HG03460 (cell line): ENCODE results near the gene MZB1.
"Not testable (repeated sequence)": the region's sequence is repeated elsewhere in the genome, so short reads cannot be mapped to it uniquely, and the experiment has no call there.

Experiments used
- ATAC-seq: cut with Tn5 transposase; IDR thresholded peaks from one replicate; pipeline ENCODE4 v1.9.1; 2021; ENCODE audit not compliant: unreplicated experiment

Gene MZB1

GRCh38 chr5:139392678-139393496, 3.2 kb upstream of the MZB1 start:
- ATAC-seq, result peak; percentile 39

GRCh38 chr5:139392324-139392677, 2.6 kb upstream of the MZB1 start:
- ATAC-seq, result peak; percentile 3

- no peak for ATAC-seq
These were observed 2.0 kb upstream of the MZB1 start for GRCh38 chr5:139391570-139392323.

GRCh38 chr5:139390639-139391569, 1.2 kb upstream of the MZB1 start:
- no peak for ATAC-seq

GRCh38 chr5:139388198-139388821, 1.4 kb downstream of the MZB1 start:
- no peak for ATAC-seq

- no peak for ATAC-seq
These were observed 2.0 kb downstream of the MZB1 start for GRCh38 chr5:139387611-139388197.

GRCh38 chr5:139386956-139387355, 2.8 kb downstream of the MZB1 start:
- not testable (repeated sequence) for ATAC-seq

GRCh38 chr5:139386050-139386438, 3.7 kb downstream of the MZB1 start:
- ATAC-seq, result no peak

GRCh38 chr5:139385061-139386049, 4.4 kb downstream of the MZB1 start:
- ATAC-seq, result no peak

GRCh38 chr5:139384591-139385051, 5.1 kb downstream of the MZB1 start:
- no peak for ATAC-seq

- ATAC-seq, result no peak
These were observed 5.6 kb downstream of the MZB1 start for GRCh38 chr5:139383993-139384590.

GRCh38 chr5:139383275-139383992, 6.3 kb downstream of the MZB1 start, which contains the start of gene SLC23A1:
SLC23A1 (minus strand) TSS chr5:139383297; CDS start chr5:139383253, 44 bp downstream.
- ATAC-seq, result no peak

GRCh38 chr5:139382807-139383206, 6.9 kb downstream of the MZB1 start:
- ATAC-seq, result no peak

GRCh38 chr5:139381837-139382761, 7.6 kb downstream of the MZB1 start:
- ATAC-seq, result no peak

- ATAC-seq, result no peak
These were observed 9.9 kb downstream of the MZB1 start for GRCh38 chr5:139379626-139380449.

- no peak for ATAC-seq
These were observed 10.8 kb downstream of the MZB1 start for GRCh38 chr5:139378941-139379361.
